Body of pancreas (tissue), 4 donors: ENCODE measurements around the gene AKAP13. TPM values are rescaled to one million over a fixed set of nuclear protein-coding genes. Genes with fewer than 3 reads are reported as not detected.
A peak's percentile ranks its signal among the peaks of the same experiment; 100 is the strongest.

Experiments
- ATAC-seq: fragments of 150-250 bp; one replicate; pipeline ENCODE4 v1.9.1; 2016
- DNase-seq, 4 donors: peaks; one replicate each; pipeline ENCODE4 v3.0.0-alpha.2; 2019
- H3K27ac ChIP-seq, 4 donors: fragments of 200-600 bp; sonication (generic); 1 replicate in 3 of 4; 2 replicates in 1 of 4; pipeline versions ENCODE4 v1.5.1 to v1.6.1; 2016 to 2019; ENCODE audit warnings: mild to moderate bottlenecking in 1 of 4, mixed read lengths in 1 of 4, moderate library complexity in 1 of 4
- H3K27me3 ChIP-seq, 2 donors: fragments of 200-600 bp; sonication (generic); one replicate each; pipeline ENCODE4 v1.6.0; 2016; ENCODE audit warnings: mild to moderate bottlenecking in 1 of 2
- H3K36me3 ChIP-seq, 2 donors: fragments of 200-600 bp; sonication (generic); replicated peaks in 1 of 2; 2 replicates each; pipeline ENCODE4 v1.5.1; 2016; ENCODE audit warnings: low read depth in 2 of 2; ENCODE audit not compliant: insufficient read depth in 1 of 2
- H3K4me1 ChIP-seq: fragments of 200-600 bp; sonication (generic); one replicate; pipeline ENCODE4 v1.6.0; 2016
- H3K4me3 ChIP-seq, 2 donors: fragments of 200-600 bp; sonication (generic); 1 replicate in 1 of 2; 2 replicates in 1 of 2; pipeline ENCODE4 v1.5.1; 2016 to 2019
- H3K9me3 ChIP-seq, 3 donors: fragments of 200-600 bp; sonication (generic); 1 replicate in 2 of 3; 2 replicates in 1 of 3; pipeline ENCODE4 v1.5.1; 2016
- CTCF ChIP-seq, 7 experiments: fragments of 450-650 bp in 4 of 7; fragments of 200-600 bp in 3 of 7; sonication (generic) in 3 of 7; IDR thresholded peaks; one replicate each; pipeline ENCODE4 v1.5.1; 2016 to 2019; ENCODE audit warnings: antibody characterized with exemption in 7 of 7
- POLR2A ChIP-seq, 3 donors: fragments of 450-650 bp; IDR thresholded peaks; one replicate each; pipeline ENCODE4 v1.6.1; 2016; ENCODE audit warnings: antibody characterized with exemption in 3 of 3, mild to moderate bottlenecking in 2 of 3
- WGBS, 2 donors: methylation state at CpG; one replicate each; pipeline ENCODE4 v1.1.5; 2017; 5-methylcytosine and 5-hydroxymethylcytosine counted together
- intact Hi-C: fragments of 100-400 bp; cut with DNase I; formaldehyde crosslinking; loops from one replicate; pipeline ENCODE4 v1.15.1; 2023
- total RNA-seq, 2 donors: library from RNA; depleted of rRNA; stranded (reverse); fragments of >200 nt; gene quantifications; one replicate each; pipeline ENCODE4 v1.1.0, GENCODE V29; 2016

Gene AKAP13
- total RNA-seq, 2 donors from 2014 or later, result 102 to 160 TPM

- TF ChIP-seq CTCF (IDR thresholded peaks at IDR 0.05) (no peak), POLR2A (IDR thresholded peaks at IDR 0.05) (no peak)
- H3K4me1 ChIP-seq, result peaks cover 29% of the 10 kb centered on the region
- DNase-seq (no peak), ATAC-seq (peak; percentile 28)
- intact Hi-C loops, result no loop called here
- H3K27ac ChIP-seq, result peak overlapping the region in 3 of 4 donors; percentile 19 to 60 (median 39)
- H3K4me3 ChIP-seq, result no peak overlapping the region
- no peaks in the 10 kb centered on the region for H3K9me3 ChIP-seq
- 23 to 28% methylated on average over 2 of the region's 2 CpGs for WGBS, 2 donors
- no peaks in the 10 kb centered on the region for H3K36me3 ChIP-seq
- no peaks in the 10 kb centered on the region for H3K27me3 ChIP-seq
Measured at GRCh38 chr15:85607141-85607806, 226.9 kb downstream of the AKAP13 start.

DNA sequence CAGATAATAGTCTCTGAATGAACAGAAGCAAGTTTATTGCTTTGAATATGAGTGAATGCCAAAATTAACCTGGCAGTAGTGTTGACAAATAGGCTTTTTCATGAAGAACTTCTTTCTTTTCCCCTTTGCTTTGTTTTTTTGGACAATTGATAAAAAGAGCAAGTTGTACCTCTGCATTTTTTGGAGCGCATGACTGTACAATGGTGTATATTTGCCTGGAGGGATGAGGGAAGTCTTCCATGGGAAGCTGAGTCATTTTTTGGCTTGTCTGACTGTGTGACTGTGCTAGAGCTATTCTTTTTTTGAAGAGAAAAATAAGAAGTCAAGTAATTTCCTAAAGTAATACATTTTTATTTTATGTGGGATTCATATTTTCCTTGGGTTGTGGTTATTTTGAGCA is 227.4 kb downstream of the AKAP13 start:
- TF ChIP-seq CTCF (IDR thresholded peaks at IDR 0.05) (no peak), POLR2A (IDR thresholded peaks at IDR 0.05) (no peak)
- intact Hi-C loops, result no loop called here
- DNase-seq (peak in 1 of 4 donors; percentile 31), ATAC-seq (peak; percentile 64)
- no peaks in the 10 kb centered on the region for H3K36me3 ChIP-seq
- peak overlapping the region in 3 of 4 donors; percentile 19 to 60 (median 39) for H3K27ac ChIP-seq
- 23 to 37% methylated on average over 1 of the region's 1 CpG for WGBS, 2 donors
- H3K9me3 ChIP-seq, result no peaks in the 10 kb centered on the region
- no peak overlapping the region for H3K4me3 ChIP-seq
- peaks cover 29% of the 10 kb centered on the region for H3K4me1 ChIP-seq
- no peaks in the 10 kb centered on the region for H3K27me3 ChIP-seq

- 72 to 88% methylated on average over 3 of the region's 3 CpGs for WGBS, 2 donors
- H3K27ac ChIP-seq, result peak overlapping the region in 1 of 4 donors; percentile 60
- intact Hi-C loops, result no loop called here
- peaks cover 37% of the 10 kb centered on the region for H3K4me1 ChIP-seq
- no peaks in the 10 kb centered on the region for H3K9me3 ChIP-seq
- no peaks in the 10 kb centered on the region for H3K27me3 ChIP-seq
- H3K4me3 ChIP-seq, result no peak overlapping the region
- H3K36me3 ChIP-seq, result no peaks in the 10 kb centered on the region
- no peak for ATAC-seq
- no peak for DNase-seq
- no peak for TF ChIP-seq CTCF (IDR thresholded peaks at IDR 0.05)
- no peak for TF ChIP-seq POLR2A (IDR thresholded peaks at IDR 0.05)
Measured at GRCh38 chr15:85609492-85609891, 229.1 kb downstream of the AKAP13 start.

- H3K27ac ChIP-seq, result no peak overlapping the region
- ATAC-seq (no peak), DNase-seq (no peak)
- no peak overlapping the region for H3K4me3 ChIP-seq
- H3K27me3 ChIP-seq, result no peaks in the 10 kb centered on the region
- H3K4me1 ChIP-seq, result peaks cover 52% of the 10 kb centered on the region
- 94 to 97% methylated on average over 7 of the region's 7 CpGs for WGBS, 2 donors
- no peaks in the 10 kb centered on the region for H3K9me3 ChIP-seq
- H3K36me3 ChIP-seq, result no peaks in the 10 kb centered on the region
- intact Hi-C loops, result loop anchor here (10.0 kb wide), 1 partner anchor 57 kb away; no protein-coding TSS in a partner anchor
- TF ChIP-seq POLR2A (IDR thresholded peaks at IDR 0.05) (no peak), CTCF (IDR thresholded peaks at IDR 0.05) (no peak)
Measured at GRCh38 chr15:85611361-85611760, 231.0 kb downstream of the AKAP13 start.

DNA sequence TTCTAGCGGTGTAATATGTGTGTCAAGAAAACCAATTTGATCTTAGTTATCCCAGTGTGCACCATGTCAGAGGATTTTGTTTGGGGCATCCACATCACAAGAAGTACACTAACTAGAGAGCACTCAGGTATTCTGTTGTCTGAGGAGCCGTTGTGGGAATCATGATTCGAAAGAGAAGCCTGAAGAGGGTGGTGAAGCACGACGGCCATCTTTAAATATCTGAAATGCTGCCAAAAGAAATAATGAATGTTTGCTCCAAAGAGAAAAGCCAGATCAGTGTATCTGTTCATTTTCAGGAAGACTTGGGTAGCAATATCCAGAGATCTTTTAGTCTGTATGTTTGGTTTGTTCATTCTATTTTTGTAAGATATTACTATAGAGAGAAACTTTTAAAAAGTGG is 233.7 kb downstream of the AKAP13 start:
- H3K36me3 ChIP-seq, result no peaks in the 10 kb centered on the region
- DNase-seq (no peak), ATAC-seq (no peak)
- H3K27ac ChIP-seq, result peak overlapping the region in 1 of 4 donors; percentile 9
- peaks cover 53% of the 10 kb centered on the region for H3K4me1 ChIP-seq
- no peaks in the 10 kb centered on the region for H3K27me3 ChIP-seq
- TF ChIP-seq POLR2A (IDR thresholded peaks at IDR 0.05) (no peak), CTCF (IDR thresholded peaks at IDR 0.05) (no peak)
- WGBS, 2 donors, result 36 to 46% methylated on average over 5 of the region's 5 CpGs
- no peaks in the 10 kb centered on the region for H3K9me3 ChIP-seq
- intact Hi-C loops, result loop anchor here (10.0 kb wide), 1 partner anchor 59 kb away; no protein-coding TSS in a partner anchor
- H3K4me3 ChIP-seq, result no peak overlapping the region
